HG02798 (cell line): Measurements from ENCODE around the gene TXNDC5.
A peak's percentile ranks its signal among the peaks of the same experiment; 100 is the strongest.

Experiments
- ATAC-seq: cut with Tn5 transposase; IDR thresholded peaks from one replicate; pipeline ENCODE4 v1.9.1; 2021; ENCODE audit warnings: mild to moderate bottlenecking; ENCODE audit not compliant: unreplicated experiment, poor library complexity

Gene TXNDC5

DNA sequence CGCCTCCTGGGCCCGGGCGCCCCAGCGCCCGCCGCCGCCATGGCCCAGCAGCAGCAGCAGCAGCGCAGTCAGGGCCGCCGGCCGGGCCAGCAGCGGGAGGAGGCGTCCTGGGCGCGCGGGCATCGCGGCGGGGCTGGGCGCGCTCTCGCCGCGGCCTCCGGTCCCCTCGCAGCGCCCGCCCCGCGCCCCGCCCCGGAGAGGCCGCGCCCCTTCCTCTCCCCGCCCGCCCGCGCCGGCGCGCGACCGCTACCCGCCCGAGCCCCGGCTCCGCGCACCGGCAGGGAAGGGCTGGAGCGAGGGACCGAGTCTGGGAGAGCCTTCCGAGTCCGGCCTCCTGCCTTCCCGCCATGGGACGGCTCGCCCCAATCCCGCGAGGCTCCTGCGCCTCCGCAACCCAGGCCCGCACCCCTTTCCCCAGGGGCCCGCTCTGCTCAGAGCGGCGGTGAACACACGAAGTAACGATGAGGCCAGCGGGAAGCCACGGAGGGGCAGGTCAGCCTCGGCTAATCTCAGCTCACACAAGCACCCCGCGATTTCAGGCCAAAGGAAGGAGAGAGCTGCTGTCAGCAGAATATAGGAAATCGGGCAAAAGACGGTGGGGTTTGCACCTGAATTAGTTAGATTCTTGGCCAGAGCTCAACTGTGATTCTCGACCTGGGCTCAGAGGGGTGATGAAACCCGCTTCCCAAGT, at the start of gene TXNDC5:
TSS of gene TXNDC5 (minus strand) at position 135 of the 691 bp plus-strand sequence. CDS start at position 123, 12 bp downstream.
- ATAC-seq = peak; percentile 77

GRCh38 chr6:7960141-7960540, 49.6 kb upstream of the TXNDC5 start:
- no peak for ATAC-seq

- ATAC-seq = no peak
Observed at GRCh38 chr6:7959453-7959852, 48.9 kb upstream of the TXNDC5 start.

DNA sequence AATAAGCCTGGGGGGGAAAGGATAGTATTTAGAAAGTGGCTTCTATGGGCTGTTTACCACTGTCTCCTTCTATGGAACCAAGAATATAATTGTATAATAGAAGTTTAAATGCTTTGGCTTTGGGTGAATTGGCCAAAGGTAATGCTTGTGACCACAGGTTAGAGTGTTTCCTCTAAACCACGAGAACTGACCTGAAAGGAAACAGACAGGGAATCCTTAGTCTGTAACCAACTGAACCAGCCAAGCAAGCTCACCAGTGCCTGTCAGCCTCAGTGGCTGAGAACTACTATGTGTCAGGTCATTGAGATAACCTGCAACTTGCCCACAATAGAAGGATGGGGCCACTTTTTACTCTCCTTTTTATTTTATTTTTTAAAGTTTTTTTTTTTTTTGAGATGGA, 47.9 kb upstream of the TXNDC5 start:
- no peak for ATAC-seq

GRCh38 chr6:7956257-7956656, 45.7 kb upstream of the TXNDC5 start:
- ATAC-seq = no peak

DNA sequence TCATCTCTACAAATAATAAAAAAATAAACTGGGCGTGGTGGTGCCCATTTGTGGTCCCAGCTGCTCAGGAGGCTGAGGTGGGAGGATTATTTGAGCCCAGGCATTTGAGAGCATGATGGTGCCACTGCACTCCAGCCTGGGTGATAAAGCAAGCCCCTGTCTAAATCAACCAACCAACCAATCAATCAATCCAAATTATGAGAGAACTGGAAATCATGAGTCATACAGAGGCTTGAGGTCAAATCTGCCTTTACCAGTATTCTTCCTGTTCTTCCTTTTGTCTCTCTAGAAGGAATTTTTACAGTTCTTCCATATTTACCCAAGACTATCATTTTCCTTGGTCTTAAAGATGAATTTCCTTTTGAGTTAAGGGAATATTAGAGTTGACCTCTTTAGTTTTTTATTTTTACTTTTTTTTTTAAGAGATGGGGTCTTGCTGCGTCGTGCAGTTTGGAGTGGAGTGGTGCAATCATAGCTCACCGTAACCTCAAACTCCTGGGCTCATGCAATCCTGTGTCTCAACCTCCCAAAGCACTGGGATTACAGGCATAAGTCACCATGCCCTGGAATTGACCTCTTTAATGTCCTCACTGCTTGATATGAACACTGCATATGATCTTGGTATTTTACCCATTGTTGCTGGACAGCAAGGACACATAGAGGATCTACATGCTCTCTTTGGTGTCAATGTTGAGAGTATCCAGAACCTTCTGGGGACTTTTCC, 44.1 kb upstream of the TXNDC5 start:
- no peak for ATAC-seq

DNA sequence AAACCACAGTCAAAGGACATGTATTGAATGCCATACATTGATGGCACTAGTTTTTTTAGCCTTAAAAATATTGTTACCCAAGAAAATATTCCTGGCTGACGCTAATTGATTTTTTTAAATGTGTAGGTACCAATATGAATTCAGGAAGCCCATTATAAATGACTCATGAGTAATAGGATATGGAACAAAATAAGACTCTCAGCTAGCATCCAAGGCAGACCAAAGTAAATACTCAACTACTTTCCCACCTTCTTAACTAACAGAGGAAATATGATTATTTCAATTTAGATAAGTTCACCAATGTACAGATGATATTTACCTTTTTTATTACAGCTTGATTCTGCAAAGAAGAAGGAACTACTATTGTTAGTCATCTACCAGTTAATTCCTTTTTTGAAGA, 43.2 kb upstream of the TXNDC5 start:
- ATAC-seq = no peak

DNA sequence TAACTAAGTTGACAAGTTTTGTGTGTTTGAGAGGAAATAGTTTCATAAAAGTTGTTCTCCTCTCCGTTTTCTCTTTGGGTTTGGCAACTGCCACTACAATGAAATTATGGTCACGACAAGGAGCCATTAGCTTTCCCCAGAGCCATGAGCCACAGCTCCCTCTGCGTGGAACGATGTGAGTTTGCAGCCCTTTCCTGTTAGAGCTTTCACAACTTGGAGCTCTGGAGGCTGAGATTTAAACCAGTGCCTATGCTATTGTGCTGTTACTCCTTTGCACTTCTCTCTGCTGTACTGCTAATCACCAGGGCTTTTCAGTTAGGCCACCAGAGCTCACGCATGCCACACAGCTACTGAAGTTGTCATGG, 29.3 kb upstream of the TXNDC5 start:
- ATAC-seq = peak; percentile 40

DNA sequence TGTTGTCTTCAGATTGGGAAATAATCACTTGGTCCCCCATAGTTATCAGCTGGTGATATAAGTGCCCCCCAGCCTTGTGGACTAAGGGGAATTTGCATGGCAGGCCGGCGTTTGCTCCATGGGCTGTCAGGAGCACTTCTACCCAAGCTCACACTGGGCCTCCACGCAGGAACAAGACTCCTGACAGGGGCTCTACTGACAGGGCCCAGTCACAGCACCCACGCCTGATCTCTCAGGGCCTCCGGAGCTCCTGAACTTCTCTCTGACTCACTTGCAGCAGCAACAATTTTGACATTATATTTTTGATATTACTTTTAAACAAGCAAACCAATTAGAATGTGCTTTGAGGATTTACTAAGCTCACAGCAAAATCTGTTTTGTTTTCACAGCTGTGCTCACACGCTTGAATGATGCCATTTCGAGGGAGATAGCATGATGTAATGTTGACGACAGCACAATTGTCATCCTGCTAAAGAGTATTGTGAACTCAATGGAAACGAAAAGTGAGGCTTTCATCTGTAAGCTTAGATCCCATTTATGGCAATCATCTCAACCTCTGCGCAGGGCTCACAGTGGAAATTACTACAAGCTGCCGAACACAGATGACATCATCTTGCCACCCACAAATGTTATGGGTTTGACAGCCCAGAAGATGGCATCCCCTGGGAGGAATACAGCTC, 28.7 kb upstream of the TXNDC5 start:
- ATAC-seq = peak; percentile 81

DNA sequence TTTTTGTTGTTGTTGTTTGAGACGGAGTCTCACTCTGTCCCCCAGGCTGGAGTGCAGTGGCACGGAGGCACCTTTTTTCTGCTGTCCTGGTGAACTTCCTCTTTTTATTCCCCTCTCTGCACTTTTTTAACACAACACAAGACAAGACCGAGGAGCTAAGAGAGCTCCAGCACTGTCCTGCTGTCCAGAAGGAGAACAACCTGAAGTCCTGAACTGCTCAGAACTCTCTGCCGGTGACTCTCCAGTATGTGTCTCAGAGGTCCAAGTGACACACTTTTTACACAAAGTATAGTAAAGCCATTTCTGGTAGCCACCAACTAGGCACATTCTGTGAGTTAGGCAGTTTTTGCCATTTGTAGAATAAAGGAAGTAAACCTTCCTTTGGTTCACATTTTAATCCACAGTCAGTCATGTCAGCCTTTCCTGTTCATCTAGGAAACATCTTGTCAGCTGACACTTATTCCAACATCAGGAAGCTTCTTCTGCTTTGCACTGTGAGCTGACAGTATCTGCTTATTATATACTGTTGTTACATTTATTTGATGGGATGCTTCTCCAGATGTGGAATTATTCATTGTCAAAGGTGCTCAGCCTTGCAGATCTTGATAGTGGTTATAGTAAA, 28.1 kb upstream of the TXNDC5 start:
- no peak for ATAC-seq

DNA sequence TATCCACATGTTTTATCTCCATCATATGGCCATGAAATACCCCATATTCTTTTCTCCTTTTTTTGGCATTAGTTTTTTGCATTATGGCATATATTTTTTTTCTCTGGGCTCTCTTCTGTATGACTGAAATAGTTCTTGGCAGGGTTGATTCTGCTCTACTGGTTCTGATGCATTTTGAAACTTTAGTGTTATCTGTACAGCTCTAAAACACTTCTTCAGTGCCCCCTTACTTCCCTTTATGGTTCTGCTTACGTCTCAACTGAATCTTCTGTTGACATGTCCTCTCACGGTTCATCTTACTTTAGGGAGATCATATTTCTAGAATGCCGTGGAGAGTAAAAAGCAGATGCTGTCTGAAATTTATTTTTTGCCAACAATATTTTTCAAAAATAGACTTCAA, 23.2 kb upstream of the TXNDC5 start:
- ATAC-seq = peak; percentile 94

GRCh38 chr6:7932625-7933024, 22.0 kb upstream of the TXNDC5 start:
- ATAC-seq = no peak

DNA sequence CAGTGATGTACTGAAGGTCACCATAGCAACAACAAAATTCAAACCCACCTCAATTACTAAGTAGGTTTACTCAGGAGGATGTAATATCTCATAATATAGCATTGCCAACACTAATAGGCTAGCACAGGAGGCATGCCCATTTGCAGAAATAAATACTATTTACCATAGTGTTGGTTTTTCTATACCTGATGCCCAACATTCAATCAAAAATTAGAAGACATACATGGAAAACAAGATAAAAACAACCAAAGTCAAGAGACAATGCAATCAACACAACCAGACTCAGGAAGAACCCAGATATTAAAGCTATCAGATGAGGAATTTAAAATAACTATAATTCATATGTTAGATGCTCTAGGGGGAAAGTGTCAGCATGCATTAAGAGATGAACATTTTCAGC, 14.3 kb upstream of the TXNDC5 start:
- ATAC-seq = no peak

DNA sequence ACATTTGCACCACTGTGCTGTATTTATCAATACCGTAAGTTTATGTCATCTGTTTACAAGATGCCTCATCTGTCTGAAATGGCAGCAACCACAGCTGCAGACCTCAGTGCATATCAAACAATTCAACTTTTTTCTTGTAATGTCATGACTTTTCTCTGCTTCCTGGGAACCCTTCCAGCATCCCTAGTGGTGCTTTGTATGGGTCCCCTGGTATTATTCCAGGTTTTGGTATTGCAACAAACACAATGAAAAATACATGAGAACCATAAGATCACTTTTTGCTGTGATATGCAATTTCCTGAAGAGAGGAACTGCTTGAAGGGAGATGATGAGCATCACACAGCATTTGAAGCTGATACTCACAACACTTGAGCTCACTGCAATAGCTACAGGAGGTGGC, 12.0 kb upstream of the TXNDC5 start:
- no peak for ATAC-seq

- no peak for ATAC-seq
Observed at GRCh38 chr6:7921632-7922092, 11.1 kb upstream of the TXNDC5 start.

DNA sequence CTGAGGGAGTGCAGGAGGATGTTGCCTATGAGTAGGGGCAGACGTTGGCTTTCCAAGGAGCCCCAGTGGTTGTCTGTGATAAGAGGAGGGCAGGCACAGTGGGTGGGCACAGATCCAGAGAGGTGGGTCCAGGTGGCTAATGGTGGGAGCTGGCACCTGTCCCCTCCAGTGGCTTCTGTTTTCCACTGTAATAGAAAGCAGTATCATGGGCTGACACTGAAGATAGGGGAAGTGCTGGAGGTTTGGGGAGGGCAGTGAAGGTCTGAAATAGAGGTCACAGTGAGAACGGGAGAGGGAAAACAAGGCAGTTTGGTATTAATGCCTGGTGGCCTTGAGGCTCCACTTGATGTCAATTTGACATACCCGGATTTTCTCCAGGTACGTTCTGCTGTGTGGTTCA, 10.5 kb upstream of the TXNDC5 start:
- no peak for ATAC-seq

GRCh38 chr6:7920425-7920824, 9.8 kb upstream of the TXNDC5 start:
- ATAC-seq = no peak

- ATAC-seq = no peak
Observed at GRCh38 chr6:7919871-7920270, 9.3 kb upstream of the TXNDC5 start.

DNA sequence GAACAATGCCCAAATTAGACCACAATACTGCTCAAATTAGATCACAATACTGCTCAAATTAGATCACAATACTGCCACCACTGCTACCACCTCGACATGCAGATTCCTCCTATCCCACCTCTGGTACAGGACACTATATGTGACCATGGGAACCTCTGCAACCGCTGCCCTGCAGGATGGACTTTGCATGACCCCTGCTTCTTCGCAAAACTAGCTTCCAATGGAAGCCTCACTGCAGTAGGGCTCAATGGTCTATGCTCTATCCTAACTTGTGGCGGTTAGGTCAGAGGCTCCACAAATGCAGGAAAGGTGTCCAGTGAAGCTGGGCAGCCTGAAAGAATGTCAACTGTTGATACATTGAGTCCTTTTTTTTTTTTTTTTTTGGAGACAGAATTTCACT, 7.8 kb upstream of the TXNDC5 start:
- ATAC-seq = no peak

- ATAC-seq = no peak
Observed at GRCh38 chr6:7917729-7918128, 7.1 kb upstream of the TXNDC5 start.

- ATAC-seq = peak; percentile 85
Observed at GRCh38 chr6:7916959-7917358, 6.4 kb upstream of the TXNDC5 start.
